GF-D8 (cell line): ENCODE data around the gene UBE3C.
A peak's percentile ranks its signal among the peaks of the same experiment; 100 is the strongest.
"Not testable (repeated sequence)": the region's sequence is repeated elsewhere in the genome, so short reads cannot be mapped to it uniquely, and the experiment has no call there.

Source experiments
- DNase-seq: peaks from one replicate; lab custom pipeline; 2025; lab: John Stamatoyannopoulos, UW

The UBE3C gene

DNA sequence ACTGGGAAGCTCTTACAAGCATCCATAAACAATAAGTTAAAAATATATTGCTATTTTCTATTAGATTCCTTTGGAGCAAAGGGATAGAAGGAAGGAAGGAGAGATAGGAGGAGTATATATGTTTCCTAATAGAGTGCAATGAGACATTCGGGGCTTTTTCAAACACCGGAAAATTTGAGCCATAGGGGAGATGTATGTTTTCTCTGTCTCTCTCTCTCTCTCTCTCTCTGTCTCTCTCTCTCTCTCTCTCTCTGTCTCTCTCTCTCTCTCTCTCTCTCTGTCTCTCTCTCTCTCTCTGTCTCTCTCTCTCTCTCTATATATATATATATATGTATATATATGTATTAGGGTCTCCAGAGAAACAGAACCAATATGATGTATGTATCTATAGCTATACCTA, 7.9 kb upstream of the UBE3C start:
- DNase-seq = not testable (repeated sequence)

DNA sequence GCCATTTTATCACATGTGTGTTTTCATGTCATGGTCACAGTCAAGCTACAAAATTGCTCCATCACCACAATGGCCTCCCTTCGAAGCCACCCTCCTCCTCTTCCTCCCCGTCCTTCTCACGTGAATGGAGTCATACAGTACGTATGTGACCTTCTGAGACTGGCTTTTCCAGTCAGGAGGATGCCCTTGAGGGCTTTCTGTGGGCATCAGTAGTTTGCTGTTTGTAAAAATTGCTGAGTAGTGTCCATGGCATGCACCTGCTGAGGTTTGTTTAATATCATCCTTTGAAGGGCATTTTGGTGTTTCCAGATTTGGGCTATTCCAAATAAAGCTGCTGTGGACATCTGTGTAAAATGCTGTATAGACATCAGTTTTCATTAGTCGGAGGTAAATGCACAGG, 5.9 kb upstream of the UBE3C start:
- DNase-seq = no peak

DNA sequence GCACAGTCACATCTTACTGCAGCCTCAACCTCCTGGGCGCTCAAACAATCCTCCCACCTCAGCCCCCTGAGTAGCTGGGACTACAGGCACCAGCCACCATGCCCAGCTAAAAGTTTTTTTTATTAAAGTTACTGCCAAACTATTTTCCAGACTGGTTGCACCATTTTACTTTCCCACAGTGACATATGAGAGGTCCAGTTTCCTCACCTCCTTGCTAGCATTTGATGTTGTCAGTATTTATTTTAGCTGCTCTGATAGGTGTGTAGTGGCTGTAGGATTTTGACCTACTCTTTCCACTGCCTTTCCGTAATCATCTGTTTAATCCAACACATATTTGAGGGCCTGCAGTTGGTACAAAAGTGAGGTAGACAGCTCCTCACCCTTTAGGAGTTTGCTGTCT, 5.4 kb upstream of the UBE3C start:
- no peak for DNase-seq

DNA sequence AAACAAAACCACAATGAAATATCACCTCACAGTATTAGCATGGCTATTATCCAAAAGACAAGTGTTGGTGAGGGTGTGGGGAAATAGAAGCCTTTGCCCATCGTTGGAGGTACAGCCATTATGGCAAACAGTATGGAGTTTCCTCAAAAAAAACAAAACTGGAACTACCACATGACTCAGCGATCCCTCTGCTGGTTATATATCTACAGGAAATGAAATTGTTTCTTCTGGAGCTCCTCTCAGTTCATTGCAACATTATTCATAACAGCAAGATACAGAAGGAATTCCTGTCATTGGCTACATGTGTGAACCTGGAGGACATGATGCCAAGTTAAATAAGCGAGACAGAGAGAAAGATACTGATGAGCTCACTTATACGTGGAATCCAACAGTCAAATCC, 2.4 kb upstream of the UBE3C start:
- peak; percentile 76 for DNase-seq

DNA sequence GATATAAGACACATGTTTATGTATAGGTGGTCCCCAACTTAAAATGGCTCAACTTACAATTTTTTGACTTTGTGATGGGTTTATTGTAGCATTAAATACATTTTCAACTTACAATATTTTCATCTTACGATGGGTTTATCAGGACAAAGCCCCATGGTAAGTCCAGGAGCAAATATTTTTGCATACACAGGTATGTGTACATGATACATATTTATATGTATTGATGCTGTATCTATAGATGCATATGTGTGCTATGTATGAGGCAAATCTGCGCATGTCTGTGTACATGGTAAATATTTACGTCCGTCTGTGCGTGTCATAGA, 664 bp upstream of the UBE3C start:
- no peak for DNase-seq

DNA sequence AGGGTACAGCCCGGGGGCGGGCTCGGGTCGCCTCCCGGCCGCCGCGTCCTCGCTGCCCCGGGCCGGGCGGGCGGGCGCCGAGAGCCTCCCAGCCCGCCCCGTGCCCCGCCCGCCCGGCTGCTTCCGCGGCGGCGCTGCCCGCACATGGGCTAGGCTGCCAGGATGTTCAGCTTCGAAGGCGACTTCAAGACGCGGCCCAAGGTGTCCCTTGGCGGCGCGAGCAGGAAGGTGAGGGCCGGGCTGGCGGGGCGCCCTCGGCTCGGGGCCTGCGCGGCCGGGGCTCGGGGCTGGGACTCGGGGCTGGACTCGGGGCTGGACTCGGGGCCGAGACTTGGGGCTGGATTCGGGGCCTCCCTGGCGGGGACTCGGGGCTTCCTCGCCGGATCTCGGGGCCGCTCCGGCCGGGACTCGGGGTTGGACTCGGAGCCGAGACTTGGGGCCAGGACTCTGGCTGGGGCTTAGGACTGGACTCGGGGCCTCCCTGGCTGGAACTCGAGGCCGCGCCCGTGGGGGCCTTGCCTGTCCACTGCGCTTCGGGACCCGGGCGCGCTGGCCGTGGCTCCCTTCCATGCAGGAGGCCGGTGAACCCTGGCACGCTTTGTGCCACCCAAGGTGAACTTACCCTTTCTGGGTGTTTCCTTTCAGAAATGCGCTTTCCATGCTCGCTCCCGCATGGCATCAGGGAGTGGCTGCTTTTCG, 534 bp downstream of the UBE3C start:
- no peak for DNase-seq

DNA sequence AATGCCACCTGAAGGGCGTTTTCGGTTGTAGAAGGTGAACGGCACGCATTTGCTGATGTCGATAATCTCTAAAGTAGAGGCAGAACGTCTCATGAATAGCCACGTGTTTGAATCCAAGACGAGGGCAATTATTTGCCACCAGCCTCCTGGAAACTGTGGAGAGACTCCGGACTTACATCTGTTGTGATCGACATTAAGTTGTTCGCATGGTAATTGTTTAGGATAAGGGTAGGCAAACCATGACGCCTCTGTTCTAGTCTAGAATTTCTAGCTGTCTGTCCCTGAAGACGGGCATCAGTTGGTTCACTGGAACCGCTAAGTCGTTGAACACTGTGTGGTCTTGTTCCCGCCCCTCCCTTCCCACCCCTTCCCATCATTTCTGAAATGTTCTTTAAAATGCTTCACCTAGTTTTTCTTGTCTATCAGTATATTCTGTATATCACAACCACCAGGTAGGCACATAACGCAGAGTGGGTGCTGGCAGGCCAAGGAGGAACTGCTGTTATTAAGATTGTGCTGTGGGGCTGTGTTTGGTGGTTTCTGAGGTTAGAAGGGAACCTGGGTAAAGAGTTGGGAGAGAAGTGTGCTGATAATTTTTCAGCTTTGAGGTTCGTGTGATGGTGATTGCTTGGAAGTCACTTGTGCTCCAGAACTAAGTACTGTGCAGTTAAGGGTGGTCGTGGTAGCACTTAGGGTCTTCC, 1.2 kb downstream of the UBE3C start:
- DNase-seq = peak; percentile 73

DNA sequence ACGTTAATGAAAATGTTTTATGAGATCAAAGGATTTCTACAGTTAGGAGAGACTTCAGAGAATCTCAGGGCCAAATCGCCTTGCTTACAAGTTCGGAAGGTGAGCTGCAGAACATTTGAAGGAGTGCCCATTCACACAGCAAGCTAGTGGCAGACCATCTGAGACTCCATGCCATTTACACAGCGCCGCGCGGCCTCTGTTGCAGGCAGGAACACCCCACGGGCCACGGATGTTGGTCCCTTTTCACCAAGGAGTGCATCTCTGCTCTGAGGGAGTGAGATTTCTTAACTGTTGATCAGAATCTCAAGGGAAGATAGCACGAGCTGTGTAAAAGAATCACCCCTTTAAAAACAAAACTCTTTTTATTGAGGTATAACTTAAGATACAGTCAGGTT, 1.8 kb downstream of the UBE3C start:
- no peak for DNase-seq

DNA sequence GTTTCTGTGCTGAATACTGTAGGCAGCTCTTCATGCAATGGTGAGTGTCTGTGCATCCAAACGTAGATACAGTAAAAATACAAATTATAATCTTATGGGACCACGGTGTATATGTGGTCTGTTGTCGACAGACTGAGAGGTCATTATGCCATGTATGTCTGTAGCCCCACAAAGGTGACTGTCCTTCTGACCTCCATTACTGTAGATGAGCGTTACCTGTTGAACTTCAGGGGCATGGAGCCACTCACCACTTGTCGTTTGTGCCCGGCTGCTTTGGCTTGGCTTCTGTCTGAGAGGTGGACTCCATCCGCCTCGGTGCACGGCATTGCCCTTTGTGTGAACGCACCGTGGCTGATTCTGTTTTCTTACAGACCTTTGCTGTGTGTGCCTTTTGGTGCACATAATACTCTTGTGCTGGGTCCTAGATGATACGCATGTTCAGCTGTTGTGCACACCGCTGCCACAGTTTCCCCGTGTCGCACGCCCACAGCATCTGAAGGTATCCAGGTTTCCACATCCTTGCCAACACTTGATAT, 2.9 kb downstream of the UBE3C start:
- DNase-seq = no peak

DNA sequence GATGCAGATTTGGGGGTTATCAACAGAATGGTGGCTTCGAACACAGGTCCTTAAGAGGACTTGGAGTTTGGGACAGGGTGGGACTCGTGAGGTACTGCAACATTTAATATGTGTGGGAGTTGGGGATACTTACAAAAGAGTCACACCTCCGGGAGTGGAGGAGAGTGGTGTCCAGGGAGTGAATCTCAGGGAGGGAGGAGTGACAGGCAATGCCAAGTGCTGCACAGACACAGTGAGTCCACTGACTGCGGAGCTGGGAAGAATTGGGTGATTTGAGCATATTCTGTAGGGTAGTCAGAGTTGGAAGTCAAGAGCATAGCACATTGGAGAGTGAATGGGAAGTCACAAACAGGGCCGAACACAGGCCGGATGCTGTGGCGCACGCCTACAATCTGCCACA, 5.1 kb downstream of the UBE3C start:
- no peak for DNase-seq

DNA sequence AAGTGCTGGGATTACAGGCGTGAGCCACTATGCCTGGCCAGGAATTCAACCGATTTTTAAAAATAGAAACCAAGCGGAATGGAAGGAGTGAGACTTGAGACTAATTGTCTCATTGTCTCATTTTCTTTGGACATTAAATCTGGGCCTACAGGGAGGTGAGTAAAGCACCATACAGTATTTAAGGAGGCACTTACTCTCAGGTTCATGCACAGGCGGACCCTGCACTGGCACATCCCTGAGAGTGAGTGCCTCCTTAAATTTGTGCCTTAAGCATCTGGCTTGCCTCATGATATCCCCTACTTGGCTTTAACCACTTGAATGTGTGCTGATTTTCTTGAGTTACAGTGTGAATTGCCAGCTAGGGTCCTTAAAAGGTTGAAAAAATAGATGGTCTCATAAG, 10.6 kb downstream of the UBE3C start:
- DNase-seq = no peak

DNA sequence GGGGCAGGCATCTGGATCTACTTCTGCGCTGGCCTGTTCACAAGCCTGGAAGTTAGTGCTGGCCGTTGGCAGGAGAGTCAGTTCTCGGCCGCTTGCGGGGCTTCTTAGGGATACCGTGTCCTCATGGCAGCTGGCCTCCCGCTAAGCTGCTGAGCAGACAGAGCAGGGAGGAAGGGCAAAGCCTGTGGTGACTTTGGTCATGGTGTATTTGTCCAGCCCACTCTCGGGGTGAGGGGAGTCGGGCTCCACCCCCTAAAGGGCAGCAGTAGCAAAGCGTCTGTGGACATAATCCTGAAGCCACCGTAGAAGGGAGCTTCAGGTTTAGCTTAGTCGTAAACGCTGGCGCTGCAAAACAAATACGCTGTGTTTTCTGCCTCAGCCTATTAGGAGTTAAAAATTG, 12.2 kb downstream of the UBE3C start:
- no peak for DNase-seq

DNA sequence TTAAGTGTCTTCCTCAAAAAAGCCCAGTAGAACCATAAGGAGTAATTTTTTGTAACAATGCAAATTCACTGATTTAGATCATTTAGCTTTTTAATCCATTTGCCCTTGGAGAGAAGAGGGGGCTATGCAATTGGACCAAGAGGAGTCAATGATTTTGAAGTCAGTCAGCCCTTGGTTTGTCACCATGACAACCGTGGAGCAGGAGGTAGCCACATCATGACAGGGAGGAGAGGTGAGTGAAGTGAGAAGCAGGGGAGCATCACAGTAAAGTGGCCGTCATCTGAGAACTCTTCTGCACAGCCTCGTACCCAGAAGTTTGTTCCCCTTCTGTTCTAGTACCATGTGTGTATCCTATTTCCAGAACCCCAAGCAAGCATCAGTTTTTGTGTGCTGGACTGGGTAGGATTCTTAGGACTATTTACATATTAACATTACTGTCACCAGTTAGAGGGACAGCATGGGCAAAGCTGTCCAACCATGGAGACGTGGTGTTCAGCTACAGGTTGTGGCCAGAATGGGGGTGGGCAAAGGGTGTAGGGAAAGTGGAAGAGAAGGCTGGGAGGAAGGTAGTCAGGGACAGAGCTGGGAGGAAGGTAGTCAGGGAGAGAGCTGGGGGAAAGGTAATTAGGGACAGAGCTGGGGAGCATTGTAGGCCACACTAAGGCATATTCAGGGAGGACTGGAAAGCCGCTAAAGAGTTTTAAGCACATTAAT, 13.1 kb downstream of the UBE3C start:
- DNase-seq = no peak

DNA sequence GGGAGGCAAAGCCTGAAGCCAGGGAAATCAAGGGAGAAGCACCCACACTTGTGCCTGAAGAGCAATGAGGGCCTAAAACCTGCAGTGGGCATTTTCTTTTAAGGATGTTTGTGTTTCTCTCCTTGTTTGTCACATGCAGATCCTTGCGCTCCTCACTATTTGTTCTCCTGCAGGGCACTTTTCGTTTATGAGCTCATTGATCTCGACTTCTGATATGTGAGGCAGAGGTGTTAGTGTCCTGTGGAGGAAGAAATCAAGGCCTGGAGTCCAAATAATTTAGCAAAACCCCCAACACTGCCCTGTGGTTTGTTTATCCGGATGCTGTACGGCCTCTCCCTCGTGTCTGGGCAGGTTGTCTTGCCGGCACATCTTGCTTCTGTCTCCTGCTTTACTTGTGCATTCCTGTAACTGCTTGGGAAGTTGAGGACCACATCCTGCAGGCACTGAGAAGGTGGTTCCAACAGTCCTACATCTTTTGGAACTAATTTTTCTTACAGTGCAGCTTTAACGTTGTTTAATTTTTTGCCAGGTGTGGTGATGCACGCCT, 13.7 kb downstream of the UBE3C start:
- no peak for DNase-seq

DNA sequence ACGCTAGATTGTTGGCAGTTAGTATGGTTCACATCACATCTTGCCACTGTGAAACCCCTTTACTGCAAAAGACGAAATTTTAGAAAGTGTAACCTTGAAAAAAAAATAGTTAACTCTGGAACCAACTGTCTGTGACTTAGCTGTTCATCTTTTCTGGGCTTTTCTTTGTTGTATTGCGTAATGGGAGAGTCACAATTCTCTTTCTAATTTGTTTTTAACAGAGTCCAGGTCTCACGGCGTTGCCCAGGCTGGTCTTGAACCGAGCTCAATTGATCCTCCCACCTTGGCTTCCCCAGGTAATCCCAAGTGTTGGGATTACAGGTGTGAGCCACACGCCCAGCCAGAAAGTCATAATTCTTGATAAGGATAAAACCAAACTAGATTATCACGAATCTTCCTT, 14.5 kb downstream of the UBE3C start:
- no peak for DNase-seq

DNA sequence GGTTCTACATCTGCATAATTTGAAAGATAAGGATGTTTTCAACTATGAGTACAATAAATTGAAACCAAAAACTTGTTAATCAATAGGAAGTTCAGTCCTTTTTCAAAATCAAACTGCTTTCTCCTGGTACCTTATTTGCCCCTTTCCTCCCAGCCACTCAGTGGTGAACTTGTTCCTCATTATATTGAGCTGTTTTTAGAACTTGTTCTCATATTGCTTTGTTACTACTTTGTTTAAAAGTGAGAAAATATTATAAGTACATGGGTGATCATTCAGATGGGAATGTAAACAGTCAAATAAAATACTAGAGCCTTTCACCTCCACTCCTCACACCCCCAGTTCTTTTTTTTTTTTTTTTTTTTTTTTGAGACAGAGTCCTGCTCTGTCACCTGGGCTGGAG, 17.2 kb downstream of the UBE3C start:
- no peak for DNase-seq

DNA sequence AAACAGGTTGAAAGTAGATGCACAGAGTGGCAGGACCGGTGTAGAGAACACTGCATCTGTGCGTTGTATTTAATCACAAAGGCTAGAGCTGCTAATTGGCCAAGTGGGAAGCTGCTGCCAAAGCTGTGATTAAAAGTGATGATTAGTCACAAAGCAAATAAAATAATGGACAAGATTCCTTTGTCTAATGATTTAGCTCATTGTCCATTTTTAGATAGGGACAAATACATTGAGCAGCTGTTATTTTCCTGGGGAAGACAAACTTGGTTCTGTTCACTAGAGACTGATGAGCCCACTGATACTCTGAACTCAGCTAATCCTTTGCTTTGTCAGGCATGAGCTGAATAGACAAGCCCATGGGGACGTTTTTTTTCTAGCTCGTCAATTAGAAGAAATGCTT, 19.7 kb downstream of the UBE3C start:
- no peak for DNase-seq

DNA sequence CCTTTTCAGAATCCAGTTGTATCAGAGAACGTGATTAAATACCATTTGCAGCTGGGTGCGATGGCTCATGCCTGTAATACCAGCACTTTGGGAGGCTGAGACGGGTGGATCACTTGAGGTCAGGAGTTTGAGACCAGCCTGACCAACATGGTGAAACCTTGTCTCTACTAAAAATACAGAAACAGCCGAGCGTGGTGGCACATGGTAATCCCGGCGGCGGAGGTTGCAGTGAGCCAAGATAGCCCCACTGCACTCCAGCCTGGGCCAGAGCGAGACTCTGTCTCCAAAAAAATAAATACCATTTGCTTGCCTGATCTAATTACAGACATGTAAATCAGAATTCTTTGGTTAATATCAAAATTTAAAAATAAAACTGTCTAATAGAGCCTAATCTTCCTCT, 20.8 kb downstream of the UBE3C start:
- DNase-seq = not testable (repeated sequence)

DNA sequence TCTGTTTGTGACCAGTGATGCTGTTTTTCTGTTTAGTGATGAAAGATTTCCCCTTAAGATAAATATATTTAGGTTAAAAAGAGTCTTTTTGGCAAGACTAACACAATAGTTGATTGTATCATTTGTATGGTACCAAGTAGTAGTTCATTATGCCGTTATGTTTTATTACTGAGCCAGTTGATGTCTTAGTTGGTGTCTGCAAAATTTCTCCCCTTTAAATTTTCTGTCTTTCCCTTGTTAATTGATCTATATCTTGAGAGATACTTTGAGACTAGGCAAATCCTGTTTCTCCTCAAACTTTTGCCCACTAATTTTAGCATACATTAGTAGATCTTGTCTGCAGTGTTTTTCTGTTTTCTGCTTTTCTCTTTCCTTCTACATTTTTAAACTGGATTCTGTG, 21.7 kb downstream of the UBE3C start:
- no peak for DNase-seq

DNA sequence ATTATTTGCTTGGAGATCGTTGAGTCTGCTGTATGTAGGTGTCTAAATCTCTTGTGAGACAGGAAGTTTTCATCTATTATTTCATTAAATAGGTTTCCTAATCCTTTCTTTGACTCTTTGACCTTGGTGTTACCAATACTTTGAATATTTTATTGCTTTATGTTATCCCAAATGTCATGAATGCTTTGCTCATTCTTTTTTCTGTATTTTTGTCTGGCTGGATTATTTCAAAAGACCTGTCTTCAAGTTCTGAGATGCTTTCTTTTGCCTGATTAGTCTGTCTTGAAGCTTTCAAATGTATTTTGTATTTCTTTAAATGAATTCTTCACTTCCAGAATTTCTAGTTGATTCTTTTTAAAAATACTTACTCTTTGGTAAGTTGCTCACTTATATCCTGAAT, 27.3 kb downstream of the UBE3C start:
- no peak for DNase-seq

DNA sequence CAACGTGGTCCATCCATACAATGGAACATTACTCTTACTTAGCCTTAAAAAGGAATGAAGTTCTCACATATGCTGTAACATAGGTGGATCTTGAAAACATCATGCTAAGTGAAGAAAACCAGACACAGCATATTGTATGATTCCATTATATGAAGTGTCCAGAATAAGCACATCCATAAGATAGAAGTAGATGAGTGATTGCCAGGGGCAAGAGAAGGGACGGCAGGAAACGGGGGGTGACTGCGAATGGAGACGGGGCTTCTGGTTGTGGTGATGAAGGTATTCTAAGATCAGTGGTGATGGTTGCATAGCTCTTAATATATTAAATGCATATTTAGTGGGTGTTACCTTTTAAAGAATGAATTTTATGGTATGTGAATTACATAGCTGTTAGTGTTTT, 29.8 kb downstream of the UBE3C start:
- DNase-seq = no peak

DNA sequence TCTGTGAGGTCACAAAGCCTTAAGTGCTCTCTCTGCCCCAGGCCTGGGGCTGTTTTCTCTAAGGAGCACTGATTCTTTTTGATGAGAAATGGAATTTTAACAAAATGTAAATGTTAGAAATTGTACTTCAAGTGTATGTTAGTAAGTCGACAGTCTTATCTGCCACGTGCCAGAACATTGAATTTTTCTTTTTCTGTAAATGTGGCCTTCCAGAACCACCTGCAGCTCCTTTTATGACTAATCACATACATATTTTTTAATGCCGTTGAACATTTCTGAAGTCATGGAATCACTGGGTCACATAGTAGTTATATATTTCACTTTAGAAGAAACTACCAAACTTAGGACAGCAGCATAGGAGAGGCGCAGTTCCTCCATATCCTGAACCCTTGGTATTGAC, 38.0 kb downstream of the UBE3C start:
- no peak for DNase-seq
